GM23338 (cell line): ENCODE results near the gene ZMYND11.

Source experiments
- CREB1 ChIP-seq: fragments of 250-450 bp; sonication (Bioruptor Pico); IDR thresholded peaks from 2 replicates; pipeline ENCODE4 v1.5.0; 2020; ENCODE audit warnings: low read depth, mild to moderate bottlenecking, moderate library complexity
- CTCF ChIP-seq, 2 experiments: fragments of 200-600 bp in 1 of 2; sonication (generic) in 1 of 2; conservative IDR thresholded peaks; 2 replicates each; pipeline versions ENCODE4 v1.5.1 to v1.6.1; 2016 to 2017; ENCODE audit warnings: antibody characterized with exemption in 2 of 2, low read depth in 2 of 2, mild to moderate bottlenecking in 2 of 2, moderate library complexity in 1 of 2
- ETS1 ChIP-seq: IDR thresholded peaks from 2 replicates; pipeline ENCODE4 v1.6.1; 2016; ENCODE audit warnings: antibody characterized with exemption
- EZH2 ChIP-seq: fragments of 200-600 bp; sonication (generic); IDR thresholded peaks from one replicate; pipeline ENCODE4 v1.8.0; 2017; ENCODE audit warnings: antibody characterized with exemption, mild to moderate bottlenecking, low read depth; ENCODE audit not compliant: unreplicated experiment
- EZH2phosphoT487 ChIP-seq: fragments of 200-600 bp; sonication (generic); IDR thresholded peaks from one replicate; pipeline ENCODE4 v1.8.1; 2018; ENCODE audit warnings: antibody characterized with exemption; ENCODE audit not compliant: unreplicated experiment
- POLR2AphosphoS5 ChIP-seq: IDR thresholded peaks from 2 replicates; pipeline ENCODE4 v1.6.1; 2016; ENCODE audit warnings: antibody characterized with exemption, low read depth
- REST ChIP-seq: IDR thresholded peaks from one replicate; pipeline ENCODE4 v1.6.1; 2018; ENCODE audit warnings: antibody characterized with exemption; ENCODE audit not compliant: unreplicated experiment

- TF ChIP-seq REST (no peak), CTCF (conservative IDR thresholded peaks at IDR 0.05; ENCODE audit: low read depth in 2 of 2) (no peak), EZH2 (no peak), POLR2AphosphoS5 (no peak), EZH2phosphoT487 (no peak), ETS1 (no peak), CREB1 (CRISPR knock-in tag) (no peak)
Observed at GRCh38 chr10:87177-88080, 47.8 kb upstream of the ZMYND11 start.
